Measurements from ENCODE around the gene AKR1B15.
"Not testable (repeated sequence)": the region's sequence is repeated elsewhere in the genome, so short reads cannot be mapped to it uniquely, and the experiment has no call there.

AKR1B15 gene

GRCh38 chr7:134567368-134567767, 18.5 kb downstream of the AKR1B15 start:
- DNase-seq, result no peak

- DNase-seq, result not testable (repeated sequence)
These were observed 21.1 kb downstream of the AKR1B15 start for GRCh38 chr7:134569962-134570361.

GRCh38 chr7:134571101-134571500, 22.2 kb downstream of the AKR1B15 start:
- DNase-seq, result no peak

- no peak for DNase-seq
These were observed 23.0 kb downstream of the AKR1B15 start for GRCh38 chr7:134571746-134572461.

- DNase-seq, result no peak
These were observed 25.4 kb downstream of the AKR1B15 start for GRCh38 chr7:134574322-134574721.

GRCh38 chr7:134584290-134584689, 35.4 kb downstream of the AKR1B15 start:
- no peak for DNase-seq

GRCh38 chr7:134585897-134586296, 37.0 kb downstream of the AKR1B15 start:
- no peak for DNase-seq

GRCh38 chr7:134587750-134588149, 38.8 kb downstream of the AKR1B15 start:
- DNase-seq, result no peak

GRCh38 chr7:134589491-134589941, 40.6 kb downstream of the AKR1B15 start:
- no peak for DNase-seq

GRCh38 chr7:134593530-134594392, 44.9 kb downstream of the AKR1B15 start:
- no peak for DNase-seq

- DNase-seq, result no peak
These were observed 46.0 kb downstream of the AKR1B15 start for GRCh38 chr7:134594877-134595276.

- no peak for DNase-seq
These were observed 50.5 kb downstream of the AKR1B15 start for GRCh38 chr7:134599371-134599770.

- no peak for DNase-seq
These were observed 52.5 kb downstream of the AKR1B15 start for GRCh38 chr7:134601459-134601858.

GRCh38 chr7:134602881-134603451, 54.1 kb downstream of the AKR1B15 start:
- DNase-seq, result no peak

- peak; percentile 71 for DNase-seq
These were observed 57.3 kb downstream of the AKR1B15 start for GRCh38 chr7:134605978-134606923.

GRCh38 chr7:134611611-134612151, 62.8 kb downstream of the AKR1B15 start:
- no peak for DNase-seq

GRCh38 chr7:134612197-134612596, 63.3 kb downstream of the AKR1B15 start:
- no peak for DNase-seq

- peak; percentile 85 for DNase-seq
These were observed 64.9 kb downstream of the AKR1B15 start for GRCh38 chr7:134613623-134614347.

GRCh38 chr7:134616611-134617010, 67.7 kb downstream of the AKR1B15 start:
- DNase-seq, result no peak

- no peak for DNase-seq
These were observed 70.0 kb downstream of the AKR1B15 start for GRCh38 chr7:134618756-134619530.

Data from activated CD4-positive, alpha-beta T cell treated with anti-CD3 and anti-CD28 coated beads, Interleukin-2, Interleukin-6, amounts not matched to agents 100 ng/mL and 50 ng/mL, durations not matched to agents 16 hours and 8 hours (primary cell).